ENCODE measurements around the gene CXADR.
A peak's percentile ranks its signal among the peaks of the same experiment; 100 is the strongest.

Gene CXADR

DNA sequence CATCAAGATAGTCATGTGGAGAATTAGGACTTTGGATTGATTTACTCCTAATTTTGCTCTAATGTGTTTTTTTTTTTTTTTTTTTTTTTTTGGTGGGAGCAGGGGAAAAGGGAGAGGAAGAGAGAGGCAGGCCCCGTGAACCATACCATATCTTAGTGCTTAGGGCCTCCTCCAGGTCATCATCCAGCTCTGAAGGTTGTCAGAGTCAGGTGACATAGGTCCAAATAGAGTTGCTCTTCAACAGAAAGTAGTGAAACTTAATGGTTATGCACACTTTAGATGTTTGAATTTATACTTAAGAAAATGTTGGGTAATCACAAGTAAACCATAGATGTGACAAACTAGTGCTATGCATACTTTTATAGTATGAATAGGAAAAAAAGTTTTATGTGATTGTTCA, 32.2 kb downstream of the CXADR start:
- TF ChIP-seq, protein P1, sequence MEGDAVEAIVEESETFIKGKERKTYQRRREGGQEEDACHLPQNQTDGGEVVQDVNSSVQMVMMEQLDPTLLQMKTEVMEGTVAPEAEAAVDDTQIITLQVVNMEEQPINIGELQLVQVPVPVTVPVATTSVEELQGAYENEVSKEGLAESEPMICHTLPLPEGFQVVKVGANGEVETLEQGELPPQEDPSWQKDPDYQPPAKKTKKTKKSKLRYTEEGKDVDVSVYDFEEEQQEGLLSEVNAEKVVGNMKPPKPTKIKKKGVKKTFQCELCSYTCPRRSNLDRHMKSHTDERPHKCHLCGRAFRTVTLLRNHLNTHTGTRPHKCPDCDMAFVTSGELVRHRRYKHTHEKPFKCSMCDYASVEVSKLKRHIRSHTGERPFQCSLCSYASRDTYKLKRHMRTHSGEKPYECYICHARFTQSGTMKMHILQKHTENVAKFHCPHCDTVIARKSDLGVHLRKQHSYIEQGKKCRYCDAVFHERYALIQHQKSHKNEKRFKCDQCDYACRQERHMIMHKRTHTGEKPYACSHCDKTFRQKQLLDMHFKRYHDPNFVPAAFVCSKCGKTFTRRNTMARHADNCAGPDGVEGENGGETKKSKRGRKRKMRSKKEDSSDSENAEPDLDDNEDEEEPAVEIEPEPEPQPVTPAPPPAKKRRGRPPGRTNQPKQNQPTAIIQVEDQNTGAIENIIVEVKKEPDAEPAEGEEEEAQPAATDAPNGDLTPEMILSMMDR (conservative IDR thresholded peaks at IDR 0.05; ENCODE audit: low read depth, low read length): no peak
- no peak for DNase-seq (ENCODE audit: low read depth)
- H3K4me3 ChIP-seq (ENCODE audit: low read length): no peak overlapping the region

DNA sequence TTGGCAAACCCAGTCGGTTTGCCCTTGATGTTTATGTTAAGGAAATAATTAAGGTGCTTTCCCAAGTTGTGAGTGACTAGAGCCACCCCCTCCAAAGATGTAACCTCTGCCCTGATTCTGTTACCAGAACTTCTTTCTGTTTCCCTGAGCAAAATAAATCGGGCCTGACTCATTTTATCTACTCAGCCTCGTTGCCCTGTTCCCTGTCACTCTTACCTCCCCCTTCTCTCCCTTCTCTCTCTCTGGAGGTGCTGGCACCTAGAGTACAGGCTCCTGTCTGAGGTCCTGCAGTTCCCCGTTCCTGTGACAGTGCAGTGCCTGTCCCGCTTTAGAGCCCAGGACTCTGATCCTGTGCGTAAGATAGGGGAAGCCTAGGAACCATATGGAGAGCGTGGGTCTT, 35.4 kb downstream of the CXADR start:
- DNase-seq (ENCODE audit: low read depth): no peak
- H3K4me3 ChIP-seq (ENCODE audit: low read length): no peak overlapping the region

GRCh38 chr21:17550671-17551308, 37.9 kb downstream of the CXADR start:
- no peak overlapping the region for H3K4me3 ChIP-seq (ENCODE audit: low read length)
- no peak for DNase-seq (ENCODE audit: low read depth)
- TF ChIP-seq, protein P1 (conservative IDR thresholded peaks at IDR 0.05; ENCODE audit: low read depth, low read length): no peak

More for the DNA sequence above, 35.4 kb downstream of the CXADR start:
- TF ChIP-seq, protein P1 (conservative IDR thresholded peaks at IDR 0.05; ENCODE audit: low read depth, low read length): no peak

GRCh38 chr21:17552410-17552809, 39.6 kb downstream of the CXADR start:
- TF ChIP-seq, protein P1 (conservative IDR thresholded peaks at IDR 0.05; ENCODE audit: low read depth, low read length): no peak
- no peak for DNase-seq (ENCODE audit: low read depth)
- no peak overlapping the region for H3K4me3 ChIP-seq (ENCODE audit: low read length)

GRCh38 chr21:17554120-17554519, 41.3 kb downstream of the CXADR start:
- TF ChIP-seq, protein P1 (conservative IDR thresholded peaks at IDR 0.05; ENCODE audit: low read depth, low read length): no peak
- H3K4me3 ChIP-seq (ENCODE audit: low read length): no peak overlapping the region
- DNase-seq (ENCODE audit: low read depth): no peak

- TF ChIP-seq, protein P1 (conservative IDR thresholded peaks at IDR 0.05; ENCODE audit: low read depth, low read length): peak; percentile 31
- no peak overlapping the region for H3K4me3 ChIP-seq (ENCODE audit: low read length)
- DNase-seq (ENCODE audit: low read depth): no peak
These were observed 42.0 kb downstream of the CXADR start for GRCh38 chr21:17554679-17555465.
